HepG2 (cell line): ENCODE data around the gene TOR2A. TPM values are rescaled to one million over a fixed set of nuclear protein-coding genes. Genes with fewer than 3 reads are reported as not detected.
A peak's percentile ranks its signal among the peaks of the same experiment; 100 is the strongest.

ENCODE experiments used
- E2F5 ChIP-seq: sonication (generic); formaldehyde crosslinking; conservative IDR thresholded peaks from 2 replicates; pipeline ENCODE4 v1.4.0; 2020; ENCODE audit warnings: missing genetic modification reagents
- ELK4 ChIP-seq: sonication (generic); formaldehyde crosslinking; IDR thresholded peaks from 2 replicates; pipeline ENCODE4 v1.9.0; 2021; ENCODE audit warnings: missing genetic modification reagents, borderline replicate concordance
- FOSL2 ChIP-seq: sonication (generic); formaldehyde crosslinking; IDR thresholded peaks from 2 replicates; pipeline ENCODE4 v1.4.0; 2020; ENCODE audit warnings: missing genetic modification reagents
- FOXK2 ChIP-seq: fragments of 450-650 bp; IDR thresholded peaks from 2 replicates; pipeline ENCODE4 v1.6.1; 2016
- GZF1 ChIP-seq: sonication (generic); formaldehyde crosslinking; IDR thresholded peaks from 2 replicates; pipeline ENCODE4 v1.5.1; 2020; ENCODE audit warnings: mild to moderate bottlenecking, missing genetic modification reagents
- HOXA7 ChIP-seq: sonication (generic); formaldehyde crosslinking; IDR thresholded peaks from 2 replicates; pipeline ENCODE4 v1.8.1; 2022; ENCODE audit warnings: mild to moderate bottlenecking, missing genetic modification reagents, moderate library complexity
- IKZF4 ChIP-seq: sonication (generic); formaldehyde crosslinking; IDR thresholded peaks from 2 replicates; pipeline ENCODE4 v1.5.1; 2020; ENCODE audit warnings: borderline replicate concordance, mild to moderate bottlenecking, low read depth, missing genetic modification reagents; ENCODE audit errors: not compliant biosample characterization
- KMT2B ChIP-seq: IDR thresholded peaks from 2 replicates; pipeline ENCODE4 v1.6.1; 2016; ENCODE audit warnings: missing genetic modification reagents, missing compliant biosample characterization
- MED8 ChIP-seq: sonication (generic); formaldehyde crosslinking; IDR thresholded peaks from 2 replicates; pipeline ENCODE4 v1.8.1; 2023; ENCODE audit warnings: mild to moderate bottlenecking, missing genetic modification reagents; ENCODE audit not compliant: insufficient replicate concordance
- MNT ChIP-seq: fragments of 450-650 bp; IDR thresholded peaks from 2 replicates; pipeline ENCODE4 v1.6.1; 2016
- MYPOP ChIP-seq: sonication (generic); formaldehyde crosslinking; IDR thresholded peaks from 2 replicates; pipeline ENCODE4 v1.8.1; 2023; ENCODE audit warnings: mild to moderate bottlenecking, moderate library complexity, missing genetic modification reagents
- NFKB2 ChIP-seq: sonication (generic); formaldehyde crosslinking; IDR thresholded peaks from 2 replicates; pipeline ENCODE4 v1.4.0; 2020; ENCODE audit warnings: missing genetic modification reagents, borderline replicate concordance
- SRSF1 ChIP-seq: fragments of 200-400 bp; formaldehyde crosslinking; optimal IDR thresholded peaks from 2 replicates; pipeline ENCODE3; 2017; ENCODE audit warnings: mild to moderate bottlenecking, low read depth, low read length, moderate library complexity
- UBTF ChIP-seq: sonication (generic); formaldehyde crosslinking; IDR thresholded peaks from 2 replicates; pipeline ENCODE4 v1.4.0; 2020; ENCODE audit warnings: mild to moderate bottlenecking, missing genetic modification reagents
- ZBTB10 ChIP-seq: sonication (generic); formaldehyde crosslinking; IDR thresholded peaks from 2 replicates; pipeline ENCODE4 v1.4.0; 2020; ENCODE audit warnings: missing genetic modification reagents, borderline replicate concordance
- ZNF878 ChIP-seq: sonication (generic); formaldehyde crosslinking; IDR thresholded peaks from 2 replicates; pipeline ENCODE4 v1.8.1; 2023; ENCODE audit warnings: mild to moderate bottlenecking, missing genetic modification reagents, moderate library complexity
- ZSCAN25 ChIP-seq: sonication (generic); formaldehyde crosslinking; IDR thresholded peaks from 2 replicates; pipeline ENCODE4 v1.8.0; 2022; ENCODE audit warnings: mild to moderate bottlenecking, missing genetic modification reagents
- polyA plus RNA-seq, 8 experiments: library from polyadenylated mRNA; depleted of rRNA in 3 of 8; stranded (reverse) in 7 of 8; unstranded in 1 of 8; fragments of >200 nt; fragmentation: Illumina TruSeq in 4 of 8; extraction: Trizol in 4 of 8; gene quantifications; 2 replicates each; pipeline versions ENCODE4 v1.2.1 to v1.2.3, GENCODE V29; 2011 to 2016; ENCODE audit warnings: low read depth in 4 of 8, missing spikeins in 1 of 8, mixed read lengths in 1 of 8; ENCODE audit not compliant: insufficient read depth in 1 of 8
- total RNA-seq, 5 experiments: library from RNA; depleted of rRNA; stranded (reverse); fragments of >200 nt; fragmentation: Illumina TruSeq; extraction: Trizol; gene quantifications; 2 replicates each; pipeline ENCODE4 v1.2.3, GENCODE V29; 2016; ENCODE audit warnings: low read depth in 1 of 5

Gene TOR2A
- total and polyA plus RNA-seq, 2 of the 13 experiments (the other 11 are each of a cell fraction or from before 2014, with no cell fraction given) = 3.5 to 7.2 TPM

GRCh38 chr9:127714951-127715469 is 20.1 kb downstream of the TOR2A start (continued):
- TF ChIP-seq ZSCAN25 (CRISPR knock-in tag) = no peak
- TF ChIP-seq FOXK2 = no peak
- TF ChIP-seq ELK4 (CRISPR knock-in tag) = no peak
- TF ChIP-seq KMT2B (CRISPR knock-in tag) = no peak
- TF ChIP-seq MED8 = peak; percentile 35
- TF ChIP-seq SRSF1 = peak; percentile 51
- no peak for TF ChIP-seq GZF1
- peak; percentile 62 for TF ChIP-seq IKZF4 (CRISPR knock-in tag)
- TF ChIP-seq MYPOP (CRISPR knock-in tag) = no peak
- TF ChIP-seq ZNF878 (CRISPR knock-in tag) = no peak
- TF ChIP-seq MNT = no peak
- TF ChIP-seq NFKB2 (CRISPR knock-in tag) = no peak
- TF ChIP-seq FOSL2 = no peak
- no peak for TF ChIP-seq E2F5 (CRISPR knock-in tag)
- TF ChIP-seq HOXA7 (CRISPR knock-in tag) = no peak
- no peak for TF ChIP-seq ZBTB10
- peak; percentile 5; the same call in 1 of the 2 replicates for TF ChIP-seq UBTF (CRISPR knock-in tag)
